Muscle of arm (tissue), 12 donors: ENCODE data around the gene GLI3. TPM values are rescaled to one million over a fixed set of nuclear protein-coding genes. Genes with fewer than 3 reads are reported as not detected.

Experiments used
- DNase-seq: peaks from one replicate; pipeline ENCODE4 v3.0.0-alpha.2; 2013
- polyA plus RNA-seq, 12 donors: library from polyadenylated mRNA; unstranded; fragments of 120-200 nt; gene quantifications; one replicate each; pipeline ENCODE4 v1.2.1, GENCODE V29; 2013; ENCODE audit not compliant: insufficient read length in 12 of 12

Gene GLI3
- polyA plus RNA-seq, 12 donors, result 12.1 to 39.9 (median 15.2) TPM; not detected in 1

DNA sequence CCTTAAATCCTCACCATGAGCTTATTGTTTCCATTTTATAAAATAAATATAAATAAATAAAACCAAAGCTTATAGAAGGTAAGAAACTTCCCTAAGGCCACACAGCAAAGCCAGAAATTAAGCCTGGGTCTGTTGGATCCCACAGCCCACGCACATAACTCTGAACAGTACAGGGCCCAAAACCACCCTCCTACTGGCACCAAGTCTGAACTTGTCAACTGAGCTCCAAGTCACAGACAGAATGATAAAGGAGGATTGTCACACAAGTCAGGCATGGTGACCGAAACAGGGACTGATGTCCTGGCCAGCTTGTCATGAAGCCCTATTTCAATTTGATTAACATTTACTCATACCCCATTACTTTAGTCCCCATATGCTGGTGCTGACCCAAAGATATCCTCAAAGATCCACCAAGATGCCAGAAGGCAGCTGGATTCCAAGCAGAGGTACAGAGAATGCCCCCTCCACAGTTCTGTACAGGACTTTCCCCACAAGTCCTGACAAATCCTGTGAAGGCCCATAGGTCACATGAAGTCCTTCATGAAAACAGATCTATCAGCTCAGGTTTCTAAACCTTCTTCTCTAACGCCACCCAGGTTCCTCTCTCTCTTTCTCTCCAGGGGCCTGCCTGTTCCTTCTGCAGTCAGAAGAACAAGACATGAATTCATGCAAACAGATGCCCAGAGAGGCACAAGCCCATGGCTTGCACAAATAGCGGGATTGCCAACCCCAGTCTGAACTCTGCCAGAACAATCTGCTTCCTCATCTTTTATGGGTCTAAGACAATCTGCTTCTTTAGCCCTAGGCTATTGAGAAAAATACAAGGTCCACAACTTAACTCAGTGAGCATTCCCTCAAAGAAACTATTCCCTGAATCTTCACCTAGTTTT, 60.9 kb downstream of the GLI3 start:
- no peak for DNase-seq

DNA sequence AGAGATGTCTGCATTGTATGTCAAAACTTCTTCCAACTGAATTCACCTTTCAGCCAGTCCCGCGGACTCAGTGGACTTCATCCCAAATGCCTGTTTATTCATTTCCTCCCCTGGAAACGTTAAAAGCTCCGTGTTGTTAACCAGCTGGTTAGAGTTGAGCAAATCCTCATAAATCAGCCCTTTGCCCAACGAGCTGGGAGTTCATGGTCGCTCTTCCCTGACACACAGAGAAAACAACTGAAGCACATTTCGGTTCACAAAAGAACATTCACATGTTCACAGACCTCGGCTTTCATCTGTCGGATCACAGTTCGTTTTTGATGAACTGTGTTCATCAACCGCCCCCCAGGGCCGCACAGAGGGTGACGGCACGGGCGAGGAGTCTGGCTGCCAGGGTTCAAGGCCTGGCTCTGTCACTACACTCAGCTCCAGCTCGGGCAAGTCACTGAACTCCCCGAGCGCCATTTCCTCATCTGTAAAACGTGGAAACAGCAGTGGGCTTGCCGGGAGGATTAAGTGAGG, 62.6 kb downstream of the GLI3 start:
- DNase-seq, result no peak

DNA sequence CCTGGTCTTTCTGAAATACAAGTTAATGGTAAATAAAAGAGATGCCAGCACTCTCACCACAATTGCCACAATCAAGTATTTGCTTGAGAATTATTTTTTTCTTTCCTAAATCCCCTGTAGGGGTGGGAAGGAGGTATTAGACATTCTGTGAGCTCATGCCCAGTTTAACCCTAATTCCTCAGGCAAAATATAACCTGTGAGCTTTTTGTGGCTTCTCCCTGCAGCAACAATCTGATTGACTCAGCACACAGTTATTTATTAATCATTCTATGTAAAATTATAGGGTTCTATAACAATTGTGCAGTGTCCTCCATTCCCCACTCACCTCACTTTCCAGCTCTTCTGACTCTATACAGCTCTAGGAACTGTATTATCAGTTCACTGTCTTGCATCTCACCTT, 66.3 kb downstream of the GLI3 start:
- DNase-seq, result no peak

DNA sequence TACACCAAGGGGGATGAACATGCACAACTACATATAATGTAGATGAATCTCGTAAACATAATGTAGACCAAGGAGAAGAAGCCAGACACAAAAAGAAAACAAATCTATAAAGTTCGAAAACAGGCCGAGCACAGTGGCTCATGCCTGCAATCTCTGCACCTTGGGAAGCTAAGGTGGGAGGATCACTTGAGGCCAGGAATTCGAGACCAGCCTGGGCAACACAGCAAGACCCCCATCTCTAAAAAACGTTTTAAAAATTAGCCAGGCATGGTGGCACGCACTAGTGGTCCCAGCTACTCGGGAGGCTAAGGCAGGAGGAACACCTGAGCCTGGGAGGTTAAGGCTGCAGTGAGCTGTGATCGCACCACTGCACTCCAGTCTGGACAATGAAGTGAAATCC, 68.5 kb downstream of the GLI3 start:
- DNase-seq, result no peak

DNA sequence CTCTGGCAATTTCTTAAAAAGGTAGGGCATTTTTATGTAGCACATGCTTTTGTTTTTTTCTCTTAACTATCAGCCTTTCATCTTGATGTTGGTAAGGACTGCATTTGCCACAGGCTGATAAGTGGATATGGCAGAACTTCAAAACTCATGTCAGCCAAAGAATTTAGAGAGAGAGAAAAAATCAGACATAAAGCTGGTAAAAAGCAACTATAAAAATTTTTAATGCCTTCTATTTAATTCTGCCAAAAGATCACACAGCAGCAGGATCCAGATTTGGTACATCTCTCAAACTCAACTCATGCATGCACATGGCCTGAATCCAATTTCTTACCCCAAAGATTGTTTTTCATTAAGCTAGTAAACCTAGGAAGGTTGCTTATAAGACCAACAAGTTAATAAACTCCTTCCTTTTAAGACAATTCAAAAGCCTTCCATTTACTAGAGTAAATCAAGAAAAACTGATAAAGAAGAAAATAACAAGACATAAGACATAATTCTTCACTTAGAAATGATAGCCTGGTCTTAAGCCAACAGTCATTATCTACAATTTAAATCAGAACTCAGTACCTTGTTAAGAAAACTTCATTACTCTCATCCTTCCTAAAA, 69.3 kb downstream of the GLI3 start:
- no peak for DNase-seq

DNA sequence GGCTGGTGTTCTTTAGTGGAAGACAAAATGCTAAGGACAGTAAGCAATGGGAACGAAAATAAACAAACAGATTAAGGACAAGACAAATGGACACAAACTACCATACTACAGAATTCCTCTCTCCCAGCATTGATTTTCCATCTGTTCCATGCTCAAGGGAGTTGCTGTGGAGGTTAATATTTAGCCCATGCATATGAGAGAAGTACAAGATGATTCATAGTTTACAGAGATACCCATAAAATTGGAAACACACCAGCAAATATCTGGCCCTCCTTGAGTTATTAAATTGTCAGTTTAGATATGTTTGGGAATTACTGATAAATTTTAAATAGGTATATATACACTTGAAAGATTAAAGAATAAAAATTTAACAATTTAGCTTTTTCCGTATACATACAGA, 69.8 kb downstream of the GLI3 start:
- no peak for DNase-seq

DNA sequence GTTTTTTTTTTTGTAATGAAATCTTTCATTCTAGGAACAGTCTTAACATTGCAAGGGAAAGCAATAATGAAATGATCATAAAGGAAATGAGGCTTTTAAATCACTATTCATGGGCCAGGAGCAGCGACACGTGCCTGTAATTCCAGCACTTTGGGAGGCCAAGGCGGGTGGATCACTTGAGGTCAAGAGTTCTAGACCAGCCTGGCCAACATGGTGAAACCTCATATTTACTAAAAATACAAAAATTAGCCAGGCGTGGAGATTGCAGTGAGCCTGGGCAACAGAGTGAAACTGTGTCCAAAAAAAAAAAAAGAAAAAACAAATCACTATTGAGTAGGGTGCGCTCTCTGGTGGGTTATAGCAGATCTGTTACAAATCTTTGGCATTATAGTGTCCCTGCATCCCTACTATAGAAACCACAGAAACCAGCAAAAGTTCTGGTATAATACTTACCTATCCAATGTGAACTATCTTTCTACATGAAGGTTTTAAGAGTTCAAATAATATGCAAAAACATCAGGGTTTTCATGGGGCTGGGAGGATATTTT, 72.1 kb downstream of the GLI3 start:
- no peak for DNase-seq

DNA sequence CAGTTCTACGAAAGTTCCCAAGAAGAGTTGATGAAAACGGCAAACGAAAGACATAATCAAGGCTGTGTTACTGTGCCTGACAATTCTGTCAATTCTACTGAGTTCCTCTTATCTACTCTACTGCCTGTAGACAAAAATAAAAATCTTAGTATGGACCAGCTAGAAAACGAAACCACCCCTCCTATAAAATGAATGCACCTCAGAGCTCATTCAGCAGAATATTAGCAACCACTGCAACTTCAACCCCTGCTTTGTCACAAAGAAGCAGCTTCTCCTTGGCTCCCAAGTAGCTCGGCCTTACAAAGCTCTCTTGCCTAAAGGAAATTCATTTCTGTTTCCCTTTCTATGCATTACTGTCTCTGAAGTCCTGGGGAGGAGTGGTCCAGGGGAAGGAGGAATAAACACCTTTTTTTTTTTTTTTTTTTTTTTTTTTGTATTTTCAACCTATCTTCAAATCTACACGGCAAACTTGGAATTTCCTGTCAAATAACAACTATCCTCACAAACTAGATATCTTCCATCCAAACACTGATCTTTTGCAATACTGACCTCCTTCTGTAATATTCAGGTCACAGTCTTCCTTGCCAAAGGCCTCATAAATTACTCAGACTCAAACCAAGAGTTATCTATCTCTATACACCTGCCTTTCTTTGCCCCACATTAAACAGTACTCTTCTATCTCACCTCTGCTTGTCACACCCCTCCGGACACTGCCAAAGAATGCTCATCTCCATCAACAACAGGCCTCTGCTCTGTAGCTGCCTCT, 74.3 kb downstream of the GLI3 start:
- DNase-seq, result no peak

DNA sequence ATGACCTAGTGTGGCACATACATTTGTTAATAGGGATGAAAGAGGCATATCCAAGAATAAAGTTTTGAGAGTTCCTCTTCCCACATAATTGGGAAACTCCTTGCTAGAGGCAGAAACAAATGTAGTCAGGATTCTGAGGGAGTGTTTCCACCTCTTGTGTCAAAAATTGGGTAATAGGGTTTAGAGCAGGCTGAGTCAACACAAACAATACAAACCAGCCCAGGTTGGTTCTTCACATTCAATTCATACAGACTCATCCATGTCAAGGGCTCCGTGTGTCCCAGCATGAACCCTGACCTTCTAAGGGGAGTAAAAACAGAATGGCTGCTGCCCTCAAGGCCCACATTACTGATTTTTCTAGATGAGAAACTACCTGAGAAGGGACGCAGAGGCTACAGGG, 75.3 kb downstream of the GLI3 start:
- no peak for DNase-seq

DNA sequence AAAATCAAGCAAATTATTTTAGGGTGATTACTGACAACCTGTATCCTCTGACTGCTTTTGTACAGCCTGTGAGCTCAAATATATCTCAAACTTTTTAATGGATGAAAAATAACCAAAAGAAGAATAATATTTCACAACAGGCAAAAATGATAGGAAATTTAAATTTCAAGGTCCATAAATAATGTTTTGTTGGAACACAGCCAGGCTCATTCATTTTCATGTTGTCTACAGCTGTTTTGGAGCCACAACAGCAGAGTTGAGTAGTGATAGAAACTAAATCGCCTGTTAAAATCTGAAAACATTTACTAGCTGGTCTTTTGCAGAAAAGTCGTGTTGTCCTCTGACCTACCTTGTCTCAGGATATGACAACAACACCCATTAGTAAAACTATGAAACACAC, 75.9 kb downstream of the GLI3 start:
- no peak for DNase-seq

DNA sequence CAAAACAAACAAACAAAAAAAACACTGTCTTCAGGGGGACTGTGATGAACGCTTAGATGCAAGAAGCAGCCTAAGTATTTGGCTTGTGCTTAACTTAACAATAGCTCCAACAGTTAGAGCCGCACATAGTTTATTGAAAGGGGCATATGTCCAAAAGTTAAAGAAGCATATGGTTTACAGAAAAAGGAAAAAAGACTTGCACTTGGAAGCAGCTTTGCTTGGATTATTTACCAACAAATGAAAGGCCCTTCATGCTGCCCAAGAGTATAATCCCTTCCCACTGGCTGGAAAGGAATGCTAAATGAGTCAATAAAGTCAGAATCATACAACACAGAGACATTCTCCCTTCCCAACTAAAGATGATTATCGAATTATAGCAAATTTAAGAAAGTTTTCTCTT, 77.9 kb downstream of the GLI3 start:
- DNase-seq, result peak; percentile 65

DNA sequence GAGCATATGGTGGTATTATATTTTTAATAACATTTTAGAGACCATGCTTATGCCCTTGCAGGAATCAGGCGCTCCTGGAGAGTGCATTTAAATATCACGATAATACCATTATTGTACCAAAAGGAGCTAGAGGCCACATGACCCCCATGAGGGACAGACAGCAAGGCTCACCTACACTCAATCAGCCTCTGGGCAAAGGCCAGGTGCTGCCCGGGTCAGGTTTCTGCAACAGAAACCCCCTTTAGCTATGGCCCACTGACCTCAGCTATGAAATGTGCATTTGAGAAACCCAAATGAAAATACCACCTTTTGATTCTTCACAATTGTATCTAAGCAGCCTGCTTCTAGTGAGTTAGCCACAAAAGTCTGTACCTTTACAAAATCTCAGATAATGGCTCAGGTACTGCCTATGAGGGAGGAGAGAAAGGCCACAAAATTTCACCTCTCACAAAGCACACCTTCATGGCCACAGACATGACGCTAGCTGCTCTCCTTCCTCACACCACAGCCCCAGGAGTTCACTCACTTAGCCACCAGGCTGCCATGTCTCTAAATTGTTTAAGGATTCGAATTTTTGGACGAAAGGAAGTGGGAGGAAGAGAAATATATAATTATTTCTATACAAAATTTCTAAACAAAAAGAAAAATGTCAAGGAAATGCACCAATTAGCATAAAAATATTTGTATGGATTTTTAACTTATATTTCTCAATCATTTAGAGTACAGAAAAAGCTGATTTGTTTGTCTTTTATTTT, 79.9 kb downstream of the GLI3 start:
- DNase-seq, result no peak

DNA sequence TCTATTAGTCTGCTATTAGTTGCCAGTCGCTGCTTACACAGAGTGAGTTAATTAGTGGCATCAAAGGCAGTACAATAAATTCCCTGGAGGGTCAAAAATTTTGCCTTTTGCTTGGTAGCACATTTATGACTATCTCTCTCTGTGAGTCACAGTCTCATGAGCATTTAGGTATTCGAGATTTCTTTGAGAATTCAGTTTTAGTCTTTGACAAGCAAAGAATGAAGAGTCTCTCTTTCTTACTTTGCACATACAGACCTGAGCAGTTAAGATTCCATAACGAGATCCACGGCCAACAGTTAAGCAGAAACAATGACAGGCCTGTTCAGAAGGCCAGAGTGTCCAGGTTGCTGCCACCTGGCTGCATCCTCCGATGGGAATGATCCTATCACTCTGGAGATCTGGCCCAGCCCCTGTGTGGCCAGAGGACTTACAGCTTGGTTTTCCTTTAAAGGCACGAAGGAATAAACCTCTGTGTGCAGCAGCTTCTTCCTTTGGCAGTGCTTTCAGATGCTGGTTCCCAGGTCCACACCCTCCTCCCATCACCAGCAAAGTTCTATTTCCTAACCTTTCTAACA, 80.6 kb downstream of the GLI3 start:
- DNase-seq, result no peak

DNA sequence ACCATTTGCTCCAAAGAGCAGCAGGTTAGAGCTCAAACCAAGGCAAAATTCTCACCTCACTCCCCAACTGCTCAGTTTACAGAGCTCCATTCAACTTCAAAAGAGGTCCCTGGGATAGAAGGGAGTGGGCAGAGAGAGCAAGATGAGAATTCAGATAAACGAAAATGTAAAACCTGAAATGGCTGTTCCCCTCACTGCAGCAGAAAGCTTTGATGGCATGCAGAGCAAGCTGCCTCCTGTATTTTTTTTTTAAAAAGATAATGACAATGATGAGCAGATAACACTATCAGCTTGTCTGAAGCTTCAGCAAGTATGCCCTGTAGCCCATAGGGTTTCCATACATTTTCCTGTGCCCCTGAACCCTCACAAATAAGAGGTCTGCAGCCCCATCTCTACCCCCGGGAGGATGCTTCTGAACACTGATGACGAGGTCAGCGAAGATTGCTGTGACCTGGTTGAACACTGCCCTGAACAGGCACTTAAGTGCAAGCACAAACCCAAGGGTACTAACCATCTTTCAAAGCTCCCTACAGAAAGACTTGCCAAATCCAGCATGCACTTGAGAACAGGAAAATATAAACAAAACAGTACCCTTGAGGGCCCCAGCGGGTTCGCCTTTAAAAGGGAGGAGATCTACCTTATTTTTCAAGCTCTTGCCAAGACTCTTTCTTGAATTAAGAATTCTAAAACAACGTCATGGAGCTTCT, 81.3 kb downstream of the GLI3 start:
- no peak for DNase-seq

DNA sequence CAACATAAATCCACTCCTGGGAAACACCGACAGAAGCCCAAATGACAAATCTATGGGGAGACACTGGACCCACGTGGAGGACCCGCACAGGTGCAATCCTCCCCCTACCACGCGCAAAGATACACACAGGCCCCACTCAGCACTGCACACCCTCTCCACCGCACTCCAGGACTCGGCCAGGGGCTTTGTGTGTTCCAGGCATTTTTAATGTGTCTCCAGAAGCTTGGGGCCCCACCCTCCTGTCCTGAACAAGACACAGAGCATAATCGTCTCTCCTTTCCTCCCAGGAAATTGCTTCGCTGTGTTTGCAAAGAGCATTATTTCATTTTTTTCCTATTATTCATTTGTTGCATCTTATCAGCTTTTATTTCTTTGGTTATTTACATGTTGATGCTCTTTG, 82.8 kb downstream of the GLI3 start:
- DNase-seq, result no peak

DNA sequence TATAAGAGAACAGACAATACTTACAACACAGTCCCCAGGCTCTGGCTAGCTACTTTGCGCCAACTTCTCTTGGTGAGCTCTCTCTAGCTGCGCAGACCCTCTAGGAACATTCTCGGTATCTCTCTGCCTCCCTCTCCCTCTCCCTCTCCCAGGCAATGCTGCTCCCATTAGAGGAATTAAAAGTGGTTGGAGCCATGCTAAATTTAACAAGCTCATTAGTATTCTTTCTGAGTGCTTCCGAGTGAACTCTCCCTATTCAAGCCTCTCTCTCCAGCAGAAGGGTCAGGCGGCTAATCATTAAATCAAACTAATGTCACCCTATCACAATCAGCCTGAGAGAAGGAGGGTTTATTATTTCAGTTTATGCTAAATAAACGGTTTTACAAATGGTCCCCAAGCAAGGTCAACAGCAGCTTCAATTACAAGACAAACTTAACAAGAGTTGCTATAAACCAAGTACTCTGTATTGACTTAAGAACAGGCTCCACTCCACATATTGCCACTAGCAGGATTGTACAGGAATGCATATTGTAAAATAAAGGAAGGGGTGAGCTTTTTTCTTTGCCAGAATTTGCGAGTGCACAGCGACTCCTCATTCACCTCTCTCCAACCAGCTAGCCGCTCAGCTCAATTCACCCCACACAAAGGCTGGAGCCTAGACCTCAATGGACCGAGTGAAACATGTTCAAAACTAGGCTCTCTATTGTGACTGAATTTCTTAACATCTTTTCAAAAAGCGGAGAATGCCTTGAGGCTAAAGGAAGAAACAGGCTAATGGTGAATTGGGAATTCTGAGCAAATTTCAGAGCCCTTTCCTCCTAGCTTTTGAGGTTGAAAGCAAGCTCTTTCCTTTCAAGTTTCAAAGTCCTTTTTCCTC, 84.4 kb downstream of the GLI3 start:
- no peak for DNase-seq

DNA sequence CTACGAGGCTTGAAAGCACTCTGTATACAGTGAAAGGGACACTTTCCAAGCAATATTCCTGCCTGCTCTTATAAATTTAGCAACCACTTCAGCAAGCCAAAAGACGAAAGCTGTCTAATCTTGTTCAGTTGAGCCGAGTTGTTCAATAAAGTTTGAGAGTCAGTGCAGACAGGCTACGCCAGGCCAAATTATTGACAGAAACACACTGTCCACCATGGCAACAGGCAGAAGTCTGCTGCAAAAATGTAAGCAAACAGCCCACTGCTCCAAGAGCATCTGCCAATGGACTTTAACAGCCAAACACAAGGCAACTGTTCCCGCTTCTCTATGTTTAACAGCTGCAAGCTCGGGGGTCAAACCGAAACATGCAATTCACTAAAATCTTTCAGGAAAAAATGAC, 85.7 kb downstream of the GLI3 start:
- peak; percentile 95 for DNase-seq

DNA sequence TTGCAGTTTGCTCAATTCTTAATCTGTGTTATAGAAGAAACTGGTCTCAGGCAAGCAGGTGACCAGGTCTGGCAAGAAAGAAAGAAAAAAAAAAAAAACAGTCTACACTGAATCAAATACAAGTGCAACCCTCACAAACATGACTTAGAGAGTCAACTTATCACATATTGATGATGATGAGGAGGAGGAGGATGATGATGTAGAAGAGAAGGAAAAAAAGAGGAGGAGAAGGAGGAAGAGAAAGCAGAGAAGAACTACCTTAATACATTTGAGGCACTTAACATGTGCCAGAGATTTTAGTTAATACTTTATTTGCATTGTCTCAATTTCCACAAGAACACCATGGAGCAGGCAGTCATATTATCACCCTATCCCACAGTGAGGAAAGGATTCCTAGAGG, 91.5 kb downstream of the GLI3 start:
- no peak for DNase-seq

DNA sequence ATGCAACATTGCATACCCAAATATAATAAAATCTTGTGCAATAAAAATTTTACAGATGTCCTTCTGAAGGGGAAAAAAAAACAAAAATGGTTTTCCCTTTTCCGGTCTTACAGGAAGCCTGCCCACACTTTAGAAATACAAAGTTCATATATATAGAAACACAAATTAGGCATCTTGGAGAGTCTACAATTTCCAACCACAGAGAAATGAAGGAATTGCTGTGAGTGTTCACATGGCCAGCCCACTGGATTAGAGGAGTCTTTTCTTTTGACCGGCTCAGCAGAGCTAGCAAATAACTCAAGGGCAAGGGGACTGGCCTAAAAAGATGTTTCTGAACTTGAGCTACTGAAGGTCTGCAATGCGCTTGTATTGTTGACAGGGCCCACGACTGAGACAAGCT, 92.4 kb downstream of the GLI3 start:
- DNase-seq, result no peak
